Mesendoderm (in vitro differentiated cells): ENCODE measurements around the gene GFRA1.
"Not testable (repeated sequence)": the region's sequence is repeated elsewhere in the genome, so short reads cannot be mapped to it uniquely, and the experiment has no call there.

ENCODE experiments used
- DNase-seq: peaks from one replicate; pipeline ENCODE4 v3.0.0; 2013
- H2AK5ac ChIP-seq: 2 replicates; pipeline ENCODE4 v1.6.1; 2013; ENCODE audit warnings: low read length, inconsistent platforms
- H2BK120ac ChIP-seq: 2 replicates; pipeline ENCODE4 v1.6.1; 2013; ENCODE audit warnings: low read depth, mild to moderate bottlenecking, low read length, moderate library complexity, mixed read lengths
- H2BK15ac ChIP-seq: replicated peaks from 2 replicates; pipeline ENCODE4 v1.6.1; 2013; ENCODE audit warnings: low read depth, mild to moderate bottlenecking, moderate library complexity
- H2BK5ac ChIP-seq: 2 replicates; pipeline ENCODE4 v1.6.1; 2013; ENCODE audit warnings: low read length, inconsistent platforms
- H3K18ac ChIP-seq: 2 replicates; pipeline ENCODE4 v1.6.1; 2013; ENCODE audit warnings: mild to moderate bottlenecking, low read length, mixed read lengths
- H3K23ac ChIP-seq: one replicate; pipeline ENCODE4 v1.6.1; 2013; ENCODE audit warnings: low read length
- H3K27ac ChIP-seq: 2 replicates; pipeline ENCODE4 v1.5.1; 2013; ENCODE audit warnings: low read depth, mild to moderate bottlenecking, inconsistent platforms, low read length, moderate library complexity
- H3K27me3 ChIP-seq: 2 replicates; pipeline ENCODE4 v1.6.1; 2013; ENCODE audit warnings: low read length, control low read depth, mild to moderate bottlenecking, inconsistent platforms; ENCODE audit not compliant: insufficient read depth, poor library complexity
- H3K36me3 ChIP-seq: 2 replicates; pipeline ENCODE4 v1.6.1; 2013; ENCODE audit warnings: low read length, inconsistent platforms; ENCODE audit not compliant: control insufficient read depth, insufficient read depth
- H3K4ac ChIP-seq: one replicate; pipeline ENCODE4 v1.6.1; 2013; ENCODE audit warnings: low read depth, mild to moderate bottlenecking, low read length, moderate library complexity
- H3K4me1 ChIP-seq: 2 replicates; pipeline ENCODE4 v1.6.1; 2013; ENCODE audit warnings: low read depth, low read length, inconsistent platforms; ENCODE audit not compliant: control insufficient read depth
- H3K4me2 ChIP-seq: 2 replicates; pipeline ENCODE4 v1.6.1; 2013; ENCODE audit warnings: low read length
- H3K4me3 ChIP-seq: 2 replicates; pipeline ENCODE4 v1.5.1; 2013; ENCODE audit warnings: mild to moderate bottlenecking, low read length
- H3K56ac ChIP-seq: one replicate; pipeline ENCODE4 v1.6.1; 2013; ENCODE audit warnings: low read length
- H3K79me1 ChIP-seq: 2 replicates; pipeline ENCODE4 v1.6.1; 2013; ENCODE audit warnings: low read length, inconsistent platforms
- H3K79me2 ChIP-seq: 2 replicates; pipeline ENCODE4 v1.6.1; 2013; ENCODE audit warnings: mild to moderate bottlenecking, low read length; ENCODE audit not compliant: control insufficient read depth, insufficient read depth
- H3K9ac ChIP-seq: 2 replicates; pipeline ENCODE4 v1.6.1; 2013; ENCODE audit warnings: low read length, inconsistent platforms
- H4K5ac ChIP-seq: one replicate; pipeline ENCODE4 v1.6.1; 2013; ENCODE audit warnings: low read length
- H4K8ac ChIP-seq: one replicate; pipeline ENCODE4 v1.6.1; 2013; ENCODE audit warnings: low read depth, mild to moderate bottlenecking, control low read depth, low read length, moderate library complexity
- WGBS: extraction: QIAGEN DNeasy Blood & Tissue Kit; methylation state at CpG from one replicate; pipeline ENCODE4 v1.1.7; 2013; ENCODE audit warnings: low lambda C conversion rate, missing lambda C conversion rate; ENCODE audit not compliant: insufficient coverage; ENCODE audit errors: extremely low coverage; 5-methylcytosine and 5-hydroxymethylcytosine counted together

The GFRA1 gene

GRCh38 chr10:116041948-116042347 is 231.1 kb downstream of the GFRA1 start:
- Histone ChIP-seq H2BK120ac (no peak overlapping the region), H3K4me3 (no peak overlapping the region), H3K4me1 (no peaks in the 10 kb centered on the region), H3K36me3 (no peaks in the 10 kb centered on the region), H3K79me2 (no peaks in the 10 kb centered on the region), H3K4me2 (no peak overlapping the region), H3K27me3 (no peaks in the 10 kb centered on the region), H3K79me1 (no peaks in the 10 kb centered on the region), H2BK5ac (no peak overlapping the region), H3K18ac (no peak overlapping the region), H3K23ac (no peak overlapping the region), H3K4ac (no peak overlapping the region), H4K8ac (no peak overlapping the region), H2AK5ac (no peak overlapping the region), H3K56ac (no peak overlapping the region), H2BK15ac (no peak overlapping the region), H4K5ac (no peak overlapping the region), H3K27ac (no peak overlapping the region), H3K9ac (no peak overlapping the region)
- DNase-seq: no peak
- WGBS: no CpG with 5 or more reads among the region's 4 CpGs

- Histone ChIP-seq H3K79me2 (no peaks in the 10 kb centered on the region), H3K4ac (no peak overlapping the region), H3K27ac (no peak overlapping the region), H3K79me1 (no peaks in the 10 kb centered on the region), H2AK5ac (no peak overlapping the region), H4K8ac (no peak overlapping the region), H3K18ac (no peak overlapping the region), H2BK120ac (no peak overlapping the region), H3K56ac (no peak overlapping the region), H4K5ac (no peak overlapping the region), H3K36me3 (no peaks in the 10 kb centered on the region), H3K4me1 (no peaks in the 10 kb centered on the region), H2BK5ac (no peak overlapping the region), H3K23ac (no peak overlapping the region), H2BK15ac (no peak overlapping the region), H3K27me3 (no peaks in the 10 kb centered on the region), H3K9ac (no peak overlapping the region), H3K4me3 (no peak overlapping the region), H3K4me2 (no peak overlapping the region)
- WGBS: no CpG with 5 or more reads among the region's 6 CpGs
- DNase-seq: no peak
Observed at GRCh38 chr10:116039612-116040011, 233.4 kb downstream of the GFRA1 start.

- H2BK15ac ChIP-seq: no peak overlapping the region
- H2BK120ac ChIP-seq: no peak overlapping the region
- H3K4me1 ChIP-seq: no peaks in the 10 kb centered on the region
- no peak overlapping the region for H3K27ac ChIP-seq
- H3K79me2 ChIP-seq: no peaks in the 10 kb centered on the region
- H3K36me3 ChIP-seq: no peaks in the 10 kb centered on the region
- H2BK5ac ChIP-seq: no peak overlapping the region
- H3K27me3 ChIP-seq: no peaks in the 10 kb centered on the region
- no peak overlapping the region for H3K4ac ChIP-seq
- H3K56ac ChIP-seq: no peak overlapping the region
- no peaks in the 10 kb centered on the region for H3K79me1 ChIP-seq
- H4K5ac ChIP-seq: no peak overlapping the region
- H2AK5ac ChIP-seq: no peak overlapping the region
- no peak overlapping the region for H4K8ac ChIP-seq
- no peak overlapping the region for H3K4me2 ChIP-seq
- H3K23ac ChIP-seq: no peak overlapping the region
- no CpG with 5 or more reads among the region's 3 CpGs for whole genome bisulfite sequencing
- H3K9ac ChIP-seq: no peak overlapping the region
- H3K4me3 ChIP-seq: no peak overlapping the region
- no peak overlapping the region for H3K18ac ChIP-seq
- no peak for DNase-seq
Observed at GRCh38 chr10:116038259-116038658, 234.7 kb downstream of the GFRA1 start.

- not testable (repeated sequence) for H3K4me3 ChIP-seq, DNase-seq, H2AK5ac ChIP-seq, H4K5ac ChIP-seq, H3K4me1 ChIP-seq, H3K9ac ChIP-seq, H3K27ac ChIP-seq, H2BK5ac ChIP-seq, H3K23ac ChIP-seq, H3K56ac ChIP-seq, H3K79me2 ChIP-seq, H4K8ac ChIP-seq, H2BK120ac ChIP-seq, H3K27me3 ChIP-seq, H3K4ac ChIP-seq, H3K4me2 ChIP-seq, H3K79me1 ChIP-seq, H2BK15ac ChIP-seq, H3K36me3 ChIP-seq, H3K18ac ChIP-seq
Observed at GRCh38 chr10:116035406-116035805, 237.6 kb downstream of the GFRA1 start.

- H3K23ac ChIP-seq: no peak overlapping the region
- H4K8ac ChIP-seq: no peak overlapping the region
- DNase-seq: no peak
- H2AK5ac ChIP-seq: no peak overlapping the region
- H3K79me1 ChIP-seq: no peaks in the 10 kb centered on the region
- H3K4ac ChIP-seq: no peak overlapping the region
- H3K27me3 ChIP-seq: no peaks in the 10 kb centered on the region
- no peak overlapping the region for H3K9ac ChIP-seq
- no peak overlapping the region for H3K56ac ChIP-seq
- no peaks in the 10 kb centered on the region for H3K4me1 ChIP-seq
- H3K4me3 ChIP-seq: no peak overlapping the region
- no peak overlapping the region for H3K4me2 ChIP-seq
- no peak overlapping the region for H2BK5ac ChIP-seq
- H4K5ac ChIP-seq: no peak overlapping the region
- no peaks in the 10 kb centered on the region for H3K79me2 ChIP-seq
- H2BK15ac ChIP-seq: no peak overlapping the region
- no peak overlapping the region for H2BK120ac ChIP-seq
- no peak overlapping the region for H3K27ac ChIP-seq
- WGBS: no CpG with 5 or more reads among the region's 3 CpGs
- no peaks in the 10 kb centered on the region for H3K36me3 ChIP-seq
- H3K18ac ChIP-seq: no peak overlapping the region
Observed at GRCh38 chr10:116030576-116030975, 242.4 kb downstream of the GFRA1 start.

GRCh38 chr10:116029826-116030225 is 243.2 kb downstream of the GFRA1 start:
- Histone ChIP-seq H3K9ac (no peak overlapping the region), H2BK120ac (no peak overlapping the region), H2BK15ac (no peak overlapping the region), H3K4me1 (no peaks in the 10 kb centered on the region), H3K27ac (no peak overlapping the region), H3K23ac (no peak overlapping the region), H3K4ac (no peak overlapping the region), H3K79me2 (no peaks in the 10 kb centered on the region), H3K79me1 (no peaks in the 10 kb centered on the region), H4K8ac (no peak overlapping the region), H3K27me3 (no peaks in the 10 kb centered on the region), H3K18ac (no peak overlapping the region), H2BK5ac (no peak overlapping the region), H3K36me3 (no peaks in the 10 kb centered on the region), H4K5ac (no peak overlapping the region), H3K4me2 (no peak overlapping the region), H3K4me3 (no peak overlapping the region), H3K56ac (no peak overlapping the region), H2AK5ac (no peak overlapping the region)
- no peak for DNase-seq
- WGBS: no CpG with 5 or more reads among the region's 4 CpGs
